GM12878 (cell line): Measurements from ENCODE around the gene TENT5A. TPM values are rescaled to one million over a fixed set of nuclear protein-coding genes. Genes with fewer than 3 reads are reported as not detected.

Experiments
- BRCA1 ChIP-seq: IDR thresholded peaks from 2 replicates; pipeline ENCODE4 v1.6.1; 2011; ENCODE audit warnings: low read depth, low read length, improper control_type of control experiment
- CEBPZ ChIP-seq: fragments of 150-350 bp; IDR thresholded peaks from 2 replicates; pipeline ENCODE4 v1.6.1; 2016; ENCODE audit warnings: low read depth, low read length
- EGR1 ChIP-seq, 2 experiments: IDR thresholded peaks; 1 replicate in 1 of 2; 2 replicates in 1 of 2; pipeline ENCODE4 v1.6.1; 2011 to 2012; ENCODE audit warnings: low read depth in 2 of 2, low read length in 2 of 2, borderline replicate concordance in 1 of 2, mild to moderate bottlenecking in 1 of 2, moderate library complexity in 1 of 2
- GATAD2B ChIP-seq: fragments of 450-650 bp; conservative IDR thresholded peaks from 2 replicates; pipeline ENCODE4 v1.6.1; 2017; ENCODE audit warnings: low read depth, mild to moderate bottlenecking, moderate library complexity
- MTA2 ChIP-seq: fragments of 450-650 bp; IDR thresholded peaks from 2 replicates; pipeline ENCODE4 v1.6.1; 2016; ENCODE audit warnings: low read depth, mild to moderate bottlenecking, moderate library complexity
- MYC ChIP-seq: IDR thresholded peaks from 2 replicates; pipeline ENCODE4 v1.6.1; 2011; ENCODE audit warnings: mild to moderate bottlenecking, low read length, moderate library complexity, inconsistent platforms; ENCODE audit not compliant: insufficient read depth, insufficient replicate concordance, insufficient read length, severe bottlenecking
- NBN ChIP-seq: fragments of 450-650 bp; IDR thresholded peaks from 2 replicates; pipeline ENCODE4 v1.6.1; 2016
- PKNOX1 ChIP-seq: fragments of 450-650 bp; IDR thresholded peaks from 2 replicates; pipeline ENCODE4 v1.6.1; 2016; ENCODE audit warnings: mild to moderate bottlenecking
- POLR2AphosphoS2 ChIP-seq: IDR thresholded peaks from 2 replicates; pipeline ENCODE4 v1.6.1; 2011; ENCODE audit warnings: low read depth, mild to moderate bottlenecking, low read length, improper control_type of control experiment, moderate library complexity
- POU2F2 ChIP-seq: IDR thresholded peaks from 3 replicates; pipeline ENCODE4 v1.6.1; 2011; ENCODE audit warnings: low read depth, mild to moderate bottlenecking, low read length, borderline replicate concordance
- PRDM15 ChIP-seq: fragments of 450-650 bp; formaldehyde crosslinking; IDR thresholded peaks from 2 replicates; pipeline ENCODE4 v1.4.0; 2020; ENCODE audit warnings: mild to moderate bottlenecking, moderate library complexity
- SIX5 ChIP-seq: IDR thresholded peaks from 2 replicates; pipeline ENCODE4 v1.6.1; 2011; ENCODE audit warnings: mild to moderate bottlenecking, low read depth, low read length, moderate library complexity; ENCODE audit not compliant: severe bottlenecking
- SREBF2 ChIP-seq: IDR thresholded peaks from 2 replicates; pipeline ENCODE4 v1.6.1; 2012; ENCODE audit warnings: mild to moderate bottlenecking, low read length
- SRF ChIP-seq, 2 experiments: IDR thresholded peaks; 2 replicates each; pipeline ENCODE4 v1.6.1; 2011; ENCODE audit warnings: low read depth in 2 of 2, low read length in 2 of 2, mild to moderate bottlenecking in 1 of 2, moderate library complexity in 1 of 2
- WRNIP1 ChIP-seq: IDR thresholded peaks from 2 replicates; pipeline ENCODE4 v1.6.1; 2011; ENCODE audit warnings: low read depth, low read length, improper control_type of control experiment, borderline replicate concordance
- polyA plus RNA-seq, 11 experiments: library from polyadenylated mRNA; depleted of rRNA in 4 of 11; unstranded in 6 of 11; stranded (reverse) in 5 of 11; fragments of >200 nt; fragmentation: Nextera tagmentation in 4 of 11; fragmentation: Illumina TruSeq in 1 of 11; extraction: Ambion mirVana in 4 of 11; extraction: Trizol in 1 of 11; gene quantifications; 1 replicate in 1 of 11; 2 replicates in 10 of 11; pipeline versions ENCODE4 v1.2.1 to v1.2.3, GENCODE V29; 2011 to 2016; ENCODE audit warnings: inconsistent platforms in 2 of 11, missing spikeins in 2 of 11, low read depth in 1 of 11
- total RNA-seq, 4 experiments: library from RNA; depleted of rRNA in 3 of 4; stranded (reverse); fragments of >200 nt in 3 of 4; fragmentation: Illumina TruSeq in 1 of 4; extraction: Trizol in 1 of 4; gene quantifications; 2 replicates each; pipeline versions ENCODE4 v1.2.1 to v1.2.3, GENCODE V29; 2013 to 2021

Gene TENT5A
- total and polyA plus RNA-seq, 10 of the 15 experiments (the other 5 are each of a cell fraction or from before 2014, with no cell fraction given): 0.25 to 9.6 (median 0.48) TPM

GRCh38 chr6:81772741-81773140, 20.3 kb upstream of the TENT5A start (continued):
- TF ChIP-seq PRDM15 (CRISPR knock-in tag): no peak
- no peak for TF ChIP-seq SREBF2
- peak; percentile 86 for TF ChIP-seq MTA2
- TF ChIP-seq EGR1 (IDR thresholded peaks at IDR 0.05; ENCODE audit: borderline replicate concordance in 1 of 2, low read depth in 2 of 2, low read length in 2 of 2): no peak
- TF ChIP-seq SIX5: no peak
- 0 out of 2 replicates have a peak, but pooled peaks have one; percentile 45 for TF ChIP-seq GATAD2B
- no peak for TF ChIP-seq POU2F2
- no peak for TF ChIP-seq BRCA1
- TF ChIP-seq POLR2AphosphoS2: no peak
- no peak for TF ChIP-seq CEBPZ
- no peak for TF ChIP-seq PKNOX1
- TF ChIP-seq MYC: no peak
- peak; percentile 45; the same call in 1 of the 2 replicates for TF ChIP-seq NBN
- peak in 1 of 2 experiments; percentile 57; a peak in 1 of 4 replicates for TF ChIP-seq SRF (IDR thresholded peaks at IDR 0.05; ENCODE audit: low read depth in 2 of 2, low read length in 2 of 2)
- no peak for TF ChIP-seq WRNIP1
- TF ChIP-seq, all 136 proteins: peak for 38
